ENCODE data around the gene MITF.
"Not testable (repeated sequence)": the region's sequence is repeated elsewhere in the genome, so short reads cannot be mapped to it uniquely, and the experiment has no call there.

MITF gene

DNA sequence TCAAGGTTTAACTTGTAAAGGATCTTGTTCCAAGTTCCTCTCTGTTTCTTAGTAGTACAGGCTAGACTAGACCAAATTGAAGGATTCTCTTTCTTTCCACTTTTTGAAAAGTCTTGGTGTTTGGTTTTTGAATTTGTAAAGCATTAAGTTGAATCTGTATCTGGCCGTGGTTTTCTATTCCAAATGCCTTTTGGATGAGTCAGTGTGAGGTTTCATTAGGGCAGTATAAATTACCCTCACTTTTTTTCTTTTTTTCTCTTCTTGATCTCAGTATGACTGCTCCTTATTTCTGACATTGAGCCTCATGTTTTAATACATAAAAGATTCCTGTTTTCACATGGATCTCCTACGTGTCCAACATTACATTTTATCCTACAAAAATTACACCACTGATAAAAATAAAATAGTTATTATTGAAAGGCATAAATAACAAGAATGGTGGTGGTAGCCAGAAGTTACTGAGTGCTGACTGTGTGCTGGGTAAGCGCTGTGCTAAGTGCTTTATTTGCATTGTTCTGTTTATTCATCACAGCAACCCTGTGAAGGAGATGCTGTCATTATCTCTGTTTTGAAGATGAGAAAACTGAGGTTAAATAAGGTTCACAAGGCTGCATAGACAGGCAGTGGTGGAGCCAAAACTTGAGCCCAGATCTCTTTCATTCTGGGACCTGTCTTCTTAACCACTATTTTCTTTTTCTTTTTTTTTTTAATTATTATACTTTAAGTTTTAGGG is 48.3 kb downstream of the MITF start:
- no peak for DNase-seq (ENCODE audit: low spot score)

DNA sequence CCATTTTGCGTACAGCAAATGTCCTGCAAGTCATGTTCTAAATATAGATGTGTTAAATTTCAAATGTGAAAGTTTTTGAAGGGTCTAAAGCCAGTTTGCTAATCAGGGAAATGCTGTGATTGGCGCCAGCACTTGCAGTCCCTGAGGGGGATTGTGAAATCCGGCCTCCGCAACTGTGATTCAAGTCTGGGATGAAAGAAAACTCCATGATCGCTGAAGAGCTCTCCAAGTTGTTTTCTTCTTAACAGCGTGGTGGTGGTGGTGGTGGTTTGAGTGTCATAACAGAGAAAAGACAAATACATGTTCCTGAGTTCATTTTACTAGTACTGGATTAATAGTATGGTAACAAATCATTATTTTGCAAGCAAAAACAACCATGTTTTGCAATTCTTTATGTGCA is 51.8 kb downstream of the MITF start:
- no peak for DNase-seq (ENCODE audit: low spot score)

DNA sequence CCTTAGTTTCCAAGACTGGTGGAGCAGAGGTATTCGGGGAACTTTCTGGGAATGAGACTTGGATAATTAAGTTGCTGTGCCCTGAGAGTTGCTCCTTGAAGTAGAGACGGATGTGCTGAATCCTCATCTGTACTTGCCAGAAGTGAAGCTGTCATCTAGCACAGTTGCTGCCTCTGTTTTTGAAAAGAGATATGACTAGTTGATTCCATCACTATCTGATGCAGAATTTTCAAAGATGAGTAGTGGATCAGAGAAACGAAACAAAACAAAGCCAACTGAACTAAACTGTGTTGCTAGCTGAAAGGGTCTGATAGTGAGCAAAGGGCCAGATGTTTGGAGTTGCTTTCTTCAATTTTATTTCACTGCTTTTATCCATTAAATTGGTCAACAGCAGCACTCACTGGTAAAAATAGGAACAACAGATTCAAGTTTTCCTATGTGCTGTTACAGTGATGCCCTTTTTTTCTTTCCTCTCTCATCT is 52.7 kb downstream of the MITF start:
- DNase-seq (ENCODE audit: low spot score), result no peak

- DNase-seq (ENCODE audit: low spot score), result not testable (repeated sequence)
These were observed 56.9 kb downstream of the MITF start for GRCh38 chr3:69796126-69796525.

DNA sequence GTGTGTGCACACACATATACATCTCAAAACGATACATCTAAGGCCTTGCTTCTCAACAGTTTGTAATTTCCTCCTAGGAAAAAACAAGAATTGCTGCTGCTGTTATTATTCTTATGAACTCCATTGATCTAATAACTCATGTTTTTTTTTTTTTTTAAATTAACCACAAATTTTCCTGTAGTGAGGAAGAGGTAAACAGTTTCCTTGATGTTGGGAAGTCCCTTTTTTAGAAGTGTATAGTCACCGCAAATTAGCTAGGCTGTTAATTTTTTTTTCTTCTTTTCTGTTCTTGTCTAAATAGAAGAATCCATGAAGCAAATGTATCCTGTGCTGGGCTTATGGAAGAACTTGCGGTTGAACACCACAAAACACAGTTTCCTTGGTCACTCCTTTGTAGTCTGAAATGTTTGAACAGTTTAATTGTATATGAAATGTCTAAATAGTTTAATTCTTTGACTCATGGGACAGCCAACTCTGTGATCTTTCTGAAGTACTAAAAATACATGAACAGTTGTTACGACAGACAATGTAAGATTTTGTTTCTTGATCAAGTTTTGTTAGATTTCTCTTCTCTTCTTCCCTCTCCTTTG is 64.5 kb downstream of the MITF start:
- no peak for DNase-seq (ENCODE audit: low spot score)

- no peak for DNase-seq (ENCODE audit: low spot score)
These were observed 66.2 kb downstream of the MITF start for GRCh38 chr3:69805491-69805890.

GRCh38 chr3:69806735-69807438 is 67.6 kb downstream of the MITF start:
- DNase-seq (ENCODE audit: low spot score), result no peak

GRCh38 chr3:69807674-69808073 is 68.4 kb downstream of the MITF start:
- no peak for DNase-seq (ENCODE audit: low spot score)

- no peak for DNase-seq (ENCODE audit: low spot score)
These were observed 70.0 kb downstream of the MITF start for GRCh38 chr3:69809076-69809835.

GRCh38 chr3:69811452-69812401 is 72.5 kb downstream of the MITF start:
- no peak for DNase-seq (ENCODE audit: low spot score)

- no peak for DNase-seq (ENCODE audit: low spot score)
These were observed 76.7 kb downstream of the MITF start for GRCh38 chr3:69815970-69816369.

GRCh38 chr3:69817988-69818387 is 78.7 kb downstream of the MITF start:
- no peak for DNase-seq (ENCODE audit: low spot score)

DNA sequence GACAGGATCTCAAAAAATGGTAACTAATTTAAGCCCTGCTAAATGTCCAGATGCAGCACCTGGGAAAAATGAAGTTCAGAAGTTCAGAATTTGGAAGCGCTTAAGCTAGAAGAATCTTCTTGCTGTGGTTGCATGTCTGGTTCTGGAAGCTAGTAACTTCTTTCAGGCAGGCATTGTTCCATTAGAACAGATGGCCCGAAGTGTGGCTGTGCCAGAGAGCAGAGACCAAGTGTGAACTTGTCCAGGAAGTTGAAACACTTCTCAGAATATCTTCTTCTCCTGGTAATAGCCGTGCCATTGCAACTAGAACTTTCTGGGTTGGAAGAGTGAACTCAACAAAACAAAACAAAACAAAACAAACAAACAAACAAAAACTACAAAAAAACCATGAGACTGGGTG is 80.0 kb downstream of the MITF start:
- DNase-seq (ENCODE audit: low spot score), result no peak

- DNase-seq (ENCODE audit: low spot score), result no peak
These were observed 81.9 kb downstream of the MITF start for GRCh38 chr3:69821133-69821532.

GRCh38 chr3:69823743-69824142 is 84.5 kb downstream of the MITF start:
- DNase-seq (ENCODE audit: low spot score), result no peak

- no peak for DNase-seq (ENCODE audit: low spot score)
These were observed 86.2 kb downstream of the MITF start for GRCh38 chr3:69825446-69825845.

DNA sequence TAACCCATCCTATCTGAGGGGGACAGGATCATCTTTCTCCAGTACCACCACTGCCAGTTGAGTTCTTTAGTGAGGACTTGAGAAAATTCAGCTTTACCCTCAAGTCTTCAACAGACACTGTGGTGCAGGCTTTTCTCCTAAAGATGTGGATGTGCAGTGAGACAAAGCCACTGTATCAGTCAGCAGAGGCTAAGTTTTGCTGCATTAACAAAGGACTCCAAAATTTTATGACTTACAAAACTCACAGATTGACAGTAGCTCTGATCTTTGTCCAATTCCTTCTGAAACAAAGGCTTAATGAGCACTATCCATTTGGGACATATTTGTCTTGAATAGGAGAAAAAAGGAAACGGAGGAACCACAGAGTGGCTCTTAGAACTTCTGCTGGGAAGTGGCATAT is 87.9 kb downstream of the MITF start:
- no peak for DNase-seq (ENCODE audit: low spot score)

DNA sequence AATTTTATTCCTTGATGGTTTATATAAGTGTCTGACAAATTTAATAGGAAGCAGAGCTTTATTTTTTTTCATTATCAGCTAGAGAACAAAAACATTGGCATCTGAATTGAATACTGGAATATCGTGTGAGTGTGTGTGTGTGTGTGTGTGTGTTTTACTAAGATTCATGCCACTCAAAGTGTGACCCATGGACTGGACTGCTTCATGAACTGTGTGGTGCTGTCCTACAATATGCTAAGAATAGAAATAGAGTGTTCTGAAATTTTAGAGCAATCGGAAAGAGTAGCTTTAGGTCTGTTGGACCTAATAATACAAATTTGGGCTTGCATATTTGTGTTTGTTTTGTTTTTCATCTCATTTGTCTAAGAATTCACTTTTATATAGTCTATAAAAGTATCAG is 89.6 kb downstream of the MITF start:
- no peak for DNase-seq (ENCODE audit: low spot score)

DNA sequence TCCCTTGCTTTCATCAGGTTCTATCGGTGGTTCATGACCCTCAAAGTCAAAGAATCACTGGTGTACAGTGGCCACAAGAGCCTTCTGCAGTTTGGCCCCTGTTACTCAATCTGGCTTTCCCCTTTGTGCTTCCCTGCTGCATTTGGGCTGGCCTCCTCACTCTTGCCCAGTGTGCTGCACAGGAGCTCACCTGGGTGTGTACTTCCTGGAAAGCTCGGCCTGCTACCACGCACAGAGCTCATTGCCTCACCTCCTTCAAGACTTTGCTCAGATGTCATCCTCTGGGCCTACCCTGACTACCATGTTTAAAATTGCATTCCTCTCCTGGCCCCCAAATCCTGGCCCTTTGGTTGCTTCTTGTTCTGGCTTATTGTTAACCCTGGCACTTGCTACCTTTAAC is 90.9 kb downstream of the MITF start:
- DNase-seq (ENCODE audit: low spot score), result no peak

DNA sequence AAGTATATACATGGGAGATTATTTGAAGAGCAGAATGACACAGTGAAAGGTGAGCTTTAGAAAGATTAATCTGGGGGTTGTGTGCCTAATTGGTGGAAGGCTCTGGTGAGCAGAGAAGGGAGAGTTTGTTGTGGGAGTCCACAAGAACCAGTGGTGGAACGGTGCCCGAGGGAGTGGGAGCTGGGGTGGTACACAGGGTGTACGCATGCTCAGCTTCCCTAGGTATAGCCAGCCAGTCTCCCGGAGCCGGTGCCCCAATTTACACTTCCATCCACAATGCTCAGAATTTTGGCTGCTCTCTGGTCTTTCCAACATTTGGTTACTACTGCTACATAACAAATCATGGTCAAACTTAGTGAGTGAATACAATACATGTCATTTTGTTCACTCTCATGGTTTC is 92.5 kb downstream of the MITF start:
- DNase-seq (ENCODE audit: low spot score), result no peak

GRCh38 chr3:69833591-69833990 is 94.3 kb downstream of the MITF start:
- DNase-seq (ENCODE audit: low spot score), result no peak

Data from germinal center (tissue), 1 donor.